IMR-90 (cell line): ENCODE data around the gene CLCN5.

Experiments used
- BHLHE40 ChIP-seq: fragments of 150-350 bp; IDR thresholded peaks from 2 replicates; pipeline ENCODE4 v1.6.1; 2016; ENCODE audit warnings: mild to moderate bottlenecking, low read depth, low read length
- CEBPB ChIP-seq: IDR thresholded peaks from 2 replicates; pipeline ENCODE4 v1.6.1; 2012; ENCODE audit warnings: low read depth, low read length, improper control_type of control experiment
- FOS ChIP-seq: fragments of 150-350 bp; IDR thresholded peaks from 2 replicates; pipeline ENCODE4 v1.6.1; 2016; ENCODE audit warnings: low read depth, low read length
- MAFK ChIP-seq: IDR thresholded peaks from 2 replicates; pipeline ENCODE4 v1.6.1; 2012; ENCODE audit warnings: low read depth, low read length, improper control_type of control experiment
- MAZ ChIP-seq: IDR thresholded peaks from 2 replicates; pipeline ENCODE4 v1.6.1; 2012; ENCODE audit warnings: low read depth, mild to moderate bottlenecking, low read length, improper control_type of control experiment, moderate library complexity, borderline replicate concordance
- MXI1 ChIP-seq: IDR thresholded peaks from 2 replicates; pipeline ENCODE4 v1.6.1; 2012; ENCODE audit warnings: low read depth, mild to moderate bottlenecking, low read length, moderate library complexity, borderline replicate concordance
- POLR2A ChIP-seq: IDR thresholded peaks from 2 replicates; pipeline ENCODE4 v1.6.1; 2012; ENCODE audit warnings: mild to moderate bottlenecking, low read depth, low read length
- RAD21 ChIP-seq: IDR thresholded peaks from 2 replicates; pipeline ENCODE4 v1.6.1; 2012; ENCODE audit warnings: low read length, improper control_type of control experiment
- RCOR1 ChIP-seq: IDR thresholded peaks from 2 replicates; pipeline ENCODE4 v1.6.1; 2012; ENCODE audit warnings: mild to moderate bottlenecking, low read length, improper control_type of control experiment; ENCODE audit not compliant: insufficient replicate concordance
- RFX5 ChIP-seq: IDR thresholded peaks from 2 replicates; pipeline ENCODE4 v1.8.0; 2012; ENCODE audit warnings: low read depth, mild to moderate bottlenecking, low read length, moderate library complexity
- SMC3 ChIP-seq: fragments of 150-350 bp; IDR thresholded peaks from 2 replicates; pipeline ENCODE4 v1.6.1; 2016; ENCODE audit warnings: low read depth, mild to moderate bottlenecking, antibody characterized with exemption, low read length, moderate library complexity
- TF ChIP-seq, protein P1 (sequence below): conservative IDR thresholded peaks from 2 replicates; pipeline ENCODE4 v1.5.1; 2012; ENCODE audit warnings: mild to moderate bottlenecking, low read depth, low read length, improper control_type of control experiment
- TF ChIP-seq, protein P2 (sequence below): fragments of 150-350 bp; IDR thresholded peaks from 2 replicates; pipeline ENCODE4 v1.6.1; 2017; ENCODE audit warnings: mild to moderate bottlenecking, antibody characterized with exemption, low read length, low read depth

GRCh38 chrX:50066318-50066937 lies 144.0 kb downstream of the CLCN5 start:
- TF ChIP-seq, protein P1, sequence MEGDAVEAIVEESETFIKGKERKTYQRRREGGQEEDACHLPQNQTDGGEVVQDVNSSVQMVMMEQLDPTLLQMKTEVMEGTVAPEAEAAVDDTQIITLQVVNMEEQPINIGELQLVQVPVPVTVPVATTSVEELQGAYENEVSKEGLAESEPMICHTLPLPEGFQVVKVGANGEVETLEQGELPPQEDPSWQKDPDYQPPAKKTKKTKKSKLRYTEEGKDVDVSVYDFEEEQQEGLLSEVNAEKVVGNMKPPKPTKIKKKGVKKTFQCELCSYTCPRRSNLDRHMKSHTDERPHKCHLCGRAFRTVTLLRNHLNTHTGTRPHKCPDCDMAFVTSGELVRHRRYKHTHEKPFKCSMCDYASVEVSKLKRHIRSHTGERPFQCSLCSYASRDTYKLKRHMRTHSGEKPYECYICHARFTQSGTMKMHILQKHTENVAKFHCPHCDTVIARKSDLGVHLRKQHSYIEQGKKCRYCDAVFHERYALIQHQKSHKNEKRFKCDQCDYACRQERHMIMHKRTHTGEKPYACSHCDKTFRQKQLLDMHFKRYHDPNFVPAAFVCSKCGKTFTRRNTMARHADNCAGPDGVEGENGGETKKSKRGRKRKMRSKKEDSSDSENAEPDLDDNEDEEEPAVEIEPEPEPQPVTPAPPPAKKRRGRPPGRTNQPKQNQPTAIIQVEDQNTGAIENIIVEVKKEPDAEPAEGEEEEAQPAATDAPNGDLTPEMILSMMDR = no peak
- TF ChIP-seq SMC3 = no peak
- TF ChIP-seq POLR2A = no peak
- no peak for TF ChIP-seq BHLHE40
- TF ChIP-seq CEBPB = no peak
- no peak for TF ChIP-seq MAZ
- no peak for TF ChIP-seq MAFK
- TF ChIP-seq MXI1 = no peak
- no peak for TF ChIP-seq RFX5
- TF ChIP-seq FOS = no peak
- TF ChIP-seq, protein P2, sequence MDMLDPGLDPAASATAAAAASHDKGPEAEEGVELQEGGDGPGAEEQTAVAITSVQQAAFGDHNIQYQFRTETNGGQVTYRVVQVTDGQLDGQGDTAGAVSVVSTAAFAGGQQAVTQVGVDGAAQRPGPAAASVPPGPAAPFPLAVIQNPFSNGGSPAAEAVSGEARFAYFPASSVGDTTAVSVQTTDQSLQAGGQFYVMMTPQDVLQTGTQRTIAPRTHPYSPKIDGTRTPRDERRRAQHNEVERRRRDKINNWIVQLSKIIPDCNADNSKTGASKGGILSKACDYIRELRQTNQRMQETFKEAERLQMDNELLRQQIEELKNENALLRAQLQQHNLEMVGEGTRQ = no peak
- TF ChIP-seq RAD21 = no peak
- no peak for TF ChIP-seq RCOR1
